ENCODE measurements around the gene CAMTA1.

Gene CAMTA1

GRCh38 chr1:7572654-7573152, 787.4 kb downstream of the CAMTA1 start:
- peak overlapping the region; percentile 74 for H3K27ac ChIP-seq
- peak; percentile 42 for DNase-seq (ENCODE audit: low spot score)
- TF ChIP-seq, protein P1, sequence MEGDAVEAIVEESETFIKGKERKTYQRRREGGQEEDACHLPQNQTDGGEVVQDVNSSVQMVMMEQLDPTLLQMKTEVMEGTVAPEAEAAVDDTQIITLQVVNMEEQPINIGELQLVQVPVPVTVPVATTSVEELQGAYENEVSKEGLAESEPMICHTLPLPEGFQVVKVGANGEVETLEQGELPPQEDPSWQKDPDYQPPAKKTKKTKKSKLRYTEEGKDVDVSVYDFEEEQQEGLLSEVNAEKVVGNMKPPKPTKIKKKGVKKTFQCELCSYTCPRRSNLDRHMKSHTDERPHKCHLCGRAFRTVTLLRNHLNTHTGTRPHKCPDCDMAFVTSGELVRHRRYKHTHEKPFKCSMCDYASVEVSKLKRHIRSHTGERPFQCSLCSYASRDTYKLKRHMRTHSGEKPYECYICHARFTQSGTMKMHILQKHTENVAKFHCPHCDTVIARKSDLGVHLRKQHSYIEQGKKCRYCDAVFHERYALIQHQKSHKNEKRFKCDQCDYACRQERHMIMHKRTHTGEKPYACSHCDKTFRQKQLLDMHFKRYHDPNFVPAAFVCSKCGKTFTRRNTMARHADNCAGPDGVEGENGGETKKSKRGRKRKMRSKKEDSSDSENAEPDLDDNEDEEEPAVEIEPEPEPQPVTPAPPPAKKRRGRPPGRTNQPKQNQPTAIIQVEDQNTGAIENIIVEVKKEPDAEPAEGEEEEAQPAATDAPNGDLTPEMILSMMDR (conservative IDR thresholded peaks at IDR 0.05; ENCODE audit: low read depth) = no peak
- CTCF ChIA-PET = interaction anchor here (0.6 kb wide), 1 partner anchor 105 kb away, joined by 3 read pairs; no protein-coding TSS in a partner anchor
- POLR2A ChIA-PET (ENCODE audit: low non-redundant PET) = interaction anchor here (0.8 kb wide), 1 partner anchor 23 kb away, joined by 4 read pairs; no protein-coding TSS in a partner anchor

GRCh38 chr1:7573481-7573880, 788.2 kb downstream of the CAMTA1 start:
- ChIA-PET POLR2A (ENCODE audit: low non-redundant PET) (no interaction called here), CTCF (interaction anchor here (0.7 kb wide), 1 partner anchor 44 kb away, joined by 5 read pairs; no protein-coding TSS in a partner anchor)
- TF ChIP-seq, protein P1 (conservative IDR thresholded peaks at IDR 0.05; ENCODE audit: low read depth) = no peak
- peak overlapping the region; percentile 74 for H3K27ac ChIP-seq
- DNase-seq (ENCODE audit: low spot score) = no peak

DNA sequence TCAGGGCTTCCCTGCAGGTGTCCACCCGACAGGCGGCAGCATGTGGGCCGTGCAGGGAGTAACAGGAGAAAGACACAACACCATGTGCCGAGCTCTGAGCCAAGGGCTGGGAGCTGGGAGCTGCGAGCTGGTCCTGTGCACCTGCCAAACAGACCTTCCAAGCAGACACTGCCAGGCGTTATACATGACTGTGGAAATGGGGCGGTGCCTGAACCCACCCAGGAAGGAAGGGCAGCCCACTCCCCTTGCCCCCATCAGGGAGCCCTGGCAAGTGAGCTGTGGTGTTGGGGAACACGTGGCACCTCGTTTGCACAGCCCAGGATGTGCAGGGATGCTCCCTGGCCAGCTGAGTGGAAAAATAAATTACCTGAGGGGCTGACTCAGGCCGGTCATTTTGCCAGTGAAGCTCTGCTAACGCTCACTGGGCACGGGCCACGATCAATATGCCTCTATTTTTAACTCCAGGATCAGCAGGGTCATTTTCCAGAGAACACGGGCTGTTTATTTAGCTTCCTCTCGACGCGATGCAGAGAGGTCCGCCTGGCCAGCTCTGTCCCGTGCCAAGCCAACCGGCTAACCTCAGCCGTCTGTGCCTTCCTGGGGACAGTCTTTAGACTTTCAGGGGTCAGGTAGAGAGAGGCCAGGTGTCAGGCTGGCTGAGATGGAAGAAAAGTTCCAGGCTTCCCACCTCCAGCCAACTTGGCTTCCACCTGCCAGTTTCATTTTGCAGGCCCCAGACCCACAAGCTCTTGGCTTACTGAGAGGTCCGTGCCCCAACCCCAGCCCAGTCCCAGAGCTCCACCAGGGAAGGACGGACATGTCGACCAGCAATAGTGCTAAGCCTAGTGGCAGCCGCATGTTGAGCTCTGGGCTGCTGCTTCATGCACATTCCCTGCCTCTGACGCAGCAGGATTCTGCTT, 789.1 kb downstream of the CAMTA1 start:
- H3K27ac ChIP-seq = no peak overlapping the region
- CTCF ChIA-PET = interaction anchor here (0.6 to 0.7 kb wide), 2 partner anchors 39 to 45 kb away, joined by 3 to 5 read pairs; no protein-coding TSS in a partner anchor
- POLR2A ChIA-PET (ENCODE audit: low non-redundant PET) = no interaction called here
- TF ChIP-seq, protein P1 (conservative IDR thresholded peaks at IDR 0.05; ENCODE audit: low read depth) = no peak
- DNase-seq (ENCODE audit: low spot score) = no peak

DNA sequence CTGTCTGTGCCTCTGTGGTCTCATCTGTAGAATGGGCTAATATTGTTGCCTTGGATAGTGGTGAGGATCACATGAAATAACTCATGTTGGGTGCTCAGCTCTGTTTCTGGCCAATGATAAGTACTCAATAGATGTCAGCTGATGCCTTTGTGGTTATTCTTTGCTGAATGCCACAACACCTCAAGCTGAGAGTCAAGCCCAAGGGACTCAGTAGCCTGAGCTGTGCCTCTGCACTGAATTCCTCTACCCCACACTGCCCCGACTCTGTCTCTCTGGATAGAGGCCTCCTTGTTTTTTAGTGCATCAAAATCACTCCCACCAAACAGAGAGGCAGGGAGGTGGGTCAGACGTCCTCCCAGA, 789.8 kb downstream of the CAMTA1 start:
- TF ChIP-seq, protein P1 (conservative IDR thresholded peaks at IDR 0.05; ENCODE audit: low read depth) = no peak
- ChIA-PET POLR2A (ENCODE audit: low non-redundant PET) (no interaction called here), CTCF (interaction anchor here (0.7 kb wide), 1 partner anchor 261 kb away, joined by 4 read pairs; no protein-coding TSS in a partner anchor)
- no peak for DNase-seq (ENCODE audit: low spot score)
- H3K27ac ChIP-seq = no peak overlapping the region

DNA sequence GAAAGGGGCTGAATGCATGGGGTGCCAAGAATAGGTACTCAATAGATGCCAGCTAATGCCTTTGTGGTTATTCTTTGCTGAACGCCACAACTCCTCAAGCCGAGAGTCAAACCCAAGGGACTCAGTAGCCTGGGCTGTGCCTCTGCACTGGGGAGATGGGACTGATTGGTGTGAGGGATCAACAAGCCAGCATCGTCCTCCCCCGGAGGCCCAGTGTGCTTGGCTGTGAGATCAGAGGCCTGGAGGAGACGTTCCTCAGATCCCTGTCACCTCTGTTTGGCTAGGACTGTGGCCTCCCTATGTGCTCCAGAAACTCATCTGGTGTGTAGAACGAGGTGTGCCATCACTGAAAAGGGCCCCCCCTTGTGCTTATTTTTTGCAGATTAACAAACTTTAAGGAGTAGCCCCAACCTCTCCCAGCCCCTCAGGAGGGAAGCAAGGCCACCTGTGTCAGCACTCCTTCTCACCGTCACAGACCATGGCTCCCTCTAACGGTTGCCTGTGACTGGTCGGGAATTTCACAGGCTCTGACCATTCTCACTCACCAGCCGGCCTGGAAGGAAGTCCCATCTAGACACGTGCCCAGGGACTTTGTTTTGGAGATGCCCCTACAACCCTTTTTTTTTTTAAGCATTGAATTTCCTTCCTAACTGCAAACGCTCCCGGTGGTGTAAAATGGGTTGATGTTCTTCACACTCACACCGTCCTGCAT, 791.8 kb downstream of the CAMTA1 start:
- TF ChIP-seq, protein P1 (conservative IDR thresholded peaks at IDR 0.05; ENCODE audit: low read depth) = no peak; the same call in 1 of the 2 replicates
- ChIA-PET POLR2A (ENCODE audit: low non-redundant PET) (no interaction called here), CTCF (no interaction called here)
- peak; percentile 39 for DNase-seq (ENCODE audit: low spot score)
- H3K27ac ChIP-seq = no peak overlapping the region

DNA sequence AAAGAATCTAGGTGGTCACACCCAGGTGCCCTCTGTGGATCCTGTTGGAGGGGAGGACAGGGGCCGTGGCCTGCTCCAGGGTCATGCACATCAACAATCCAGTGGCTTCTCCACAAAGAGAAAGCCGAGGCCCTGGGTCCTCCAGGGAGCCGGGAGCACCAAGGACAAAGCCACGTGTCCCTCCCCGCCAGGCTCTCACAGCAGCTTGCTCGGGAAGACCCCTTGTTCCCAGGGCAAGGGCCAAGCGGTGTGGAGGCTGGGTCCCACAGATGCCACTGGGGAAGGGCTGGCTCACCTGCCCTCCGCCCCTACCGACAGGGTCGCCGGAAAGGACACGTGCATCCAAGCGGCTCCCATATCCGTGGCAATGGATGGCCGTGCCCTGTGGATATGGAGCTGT, 793.0 kb downstream of the CAMTA1 start:
- no peak overlapping the region for H3K27ac ChIP-seq
- TF ChIP-seq, protein P1 (conservative IDR thresholded peaks at IDR 0.05; ENCODE audit: low read depth) = no peak
- ChIA-PET POLR2A (ENCODE audit: low non-redundant PET) (no interaction called here), CTCF (no interaction called here)
- no peak for DNase-seq (ENCODE audit: low spot score)
